Rectal smooth muscle tissue (tissue), 1 donor: ENCODE data around the gene KMT2B.

ENCODE experiments used
- H3K27ac ChIP-seq: one replicate; pipeline ENCODE4 v1.7.0; 2013; ENCODE audit warnings: low read depth, low read length, inconsistent platforms
- H3K27me3 ChIP-seq: one replicate; pipeline ENCODE4 v1.7.0; 2013; ENCODE audit warnings: low read length; ENCODE audit not compliant: control insufficient read depth, insufficient read depth
- H3K36me3 ChIP-seq: one replicate; pipeline ENCODE4 v1.7.0; 2013; ENCODE audit warnings: low read length; ENCODE audit not compliant: control insufficient read depth, insufficient read depth
- H3K4me1 ChIP-seq: one replicate; pipeline ENCODE4 v1.7.0; 2013; ENCODE audit warnings: low read length; ENCODE audit not compliant: control insufficient read depth, insufficient read depth
- H3K4me3 ChIP-seq: one replicate; pipeline ENCODE4 v1.7.0; 2013; ENCODE audit warnings: low read length
- H3K9ac ChIP-seq: one replicate; pipeline ENCODE4 v1.7.0; 2013; ENCODE audit warnings: low read length

The KMT2B gene

GRCh38 chr19:35733180-35734125, 15.7 kb downstream of the KMT2B start:
- Histone ChIP-seq H3K27me3 (no peaks in the 10 kb centered on the region), H3K4me1 (no peaks in the 10 kb centered on the region), H3K4me3 (no peak overlapping the region), H3K36me3 (peaks cover 50% of the 10 kb centered on the region), H3K9ac (no peak overlapping the region), H3K27ac (no peak overlapping the region)

GRCh38 chr19:35734273-35734672, 16.5 kb downstream of the KMT2B start:
- H3K9ac ChIP-seq, result no peak overlapping the region
- H3K27ac ChIP-seq, result no peak overlapping the region
- H3K36me3 ChIP-seq, result peaks cover 48% of the 10 kb centered on the region
- H3K27me3 ChIP-seq, result no peaks in the 10 kb centered on the region
- H3K4me1 ChIP-seq, result no peaks in the 10 kb centered on the region
- no peak overlapping the region for H3K4me3 ChIP-seq

- Histone ChIP-seq H3K27me3 (no peaks in the 10 kb centered on the region), H3K4me1 (no peaks in the 10 kb centered on the region), H3K9ac (no peak overlapping the region), H3K36me3 (peaks cover 45% of the 10 kb centered on the region), H3K27ac (no peak overlapping the region), H3K4me3 (no peak overlapping the region)
These were observed 17.1 kb downstream of the KMT2B start for GRCh38 chr19:35734889-35735288.

- no peak overlapping the region for H3K27ac ChIP-seq
- no peaks in the 10 kb centered on the region for H3K27me3 ChIP-seq
- no peak overlapping the region for H3K4me3 ChIP-seq
- no peak overlapping the region for H3K9ac ChIP-seq
- peaks cover 32% of the 10 kb centered on the region for H3K36me3 ChIP-seq
- peaks cover 2% of the 10 kb centered on the region for H3K4me1 ChIP-seq
These were observed 19.4 kb downstream of the KMT2B start for GRCh38 chr19:35736913-35737886.

DNA sequence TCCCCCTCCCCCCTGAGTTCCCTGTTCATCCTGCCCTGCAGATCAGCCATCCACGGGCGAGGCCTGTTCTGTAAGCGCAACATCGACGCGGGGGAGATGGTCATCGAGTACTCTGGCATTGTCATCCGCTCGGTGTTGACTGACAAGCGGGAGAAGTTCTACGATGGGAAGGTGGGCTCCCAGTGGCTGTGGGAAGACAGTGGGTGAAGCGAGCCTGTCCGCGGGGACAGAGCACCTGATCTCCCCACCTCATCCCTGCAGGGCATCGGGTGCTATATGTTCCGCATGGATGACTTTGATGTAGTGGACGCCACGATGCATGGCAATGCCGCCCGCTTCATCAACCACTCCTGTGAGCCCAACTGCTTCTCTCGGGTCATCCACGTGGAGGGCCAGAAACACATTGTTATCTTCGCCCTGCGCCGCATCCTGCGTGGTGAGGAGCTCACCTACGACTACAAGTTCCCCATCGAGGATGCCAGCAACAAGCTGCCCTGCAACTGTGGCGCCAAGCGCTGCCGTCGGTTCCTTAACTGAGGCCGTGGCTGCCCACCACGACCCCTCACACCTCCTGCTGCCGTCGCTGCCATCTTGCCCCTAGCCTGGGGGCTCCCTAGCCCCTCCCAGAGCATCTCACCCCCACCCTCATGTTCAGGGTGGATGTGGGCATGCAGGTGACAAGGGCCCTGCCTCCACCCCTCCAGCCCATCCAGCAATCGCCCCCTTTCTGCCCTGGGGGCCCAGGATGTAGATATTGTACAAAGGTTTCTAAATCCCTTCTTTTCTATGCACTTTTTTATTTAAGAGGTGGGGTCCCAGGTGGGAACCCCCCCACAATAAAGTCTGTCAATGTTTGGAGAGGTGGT, 20.5 kb downstream of the KMT2B start:
- Histone ChIP-seq H3K27ac (no peak overlapping the region), H3K36me3 (peaks cover 32% of the 10 kb centered on the region), H3K27me3 (no peaks in the 10 kb centered on the region), H3K4me1 (peaks cover 2% of the 10 kb centered on the region), H3K4me3 (no peak overlapping the region), H3K9ac (no peak overlapping the region)

GRCh38 chr19:35738887-35739229, 21.1 kb downstream of the KMT2B start:
- peaks cover 2% of the 10 kb centered on the region for H3K4me1 ChIP-seq
- no peak overlapping the region for H3K27ac ChIP-seq
- H3K27me3 ChIP-seq, result no peaks in the 10 kb centered on the region
- H3K36me3 ChIP-seq, result peaks cover 31% of the 10 kb centered on the region
- no peak overlapping the region for H3K4me3 ChIP-seq
- H3K9ac ChIP-seq, result no peak overlapping the region

GRCh38 chr19:35739275-35740107, 21.7 kb downstream of the KMT2B start:
- peaks cover 27% of the 10 kb centered on the region for H3K36me3 ChIP-seq
- H3K4me1 ChIP-seq, result peaks cover 7% of the 10 kb centered on the region
- no peak overlapping the region for H3K27ac ChIP-seq
- H3K4me3 ChIP-seq, result peak overlapping the region; percentile 67
- H3K27me3 ChIP-seq, result no peaks in the 10 kb centered on the region
- H3K9ac ChIP-seq, result no peak overlapping the region

- H3K27me3 ChIP-seq, result no peaks in the 10 kb centered on the region
- peaks cover 8% of the 10 kb centered on the region for H3K4me1 ChIP-seq
- H3K36me3 ChIP-seq, result peaks cover 22% of the 10 kb centered on the region
- peak overlapping the region; percentile 67 for H3K4me3 ChIP-seq
- peak overlapping the region; percentile 38 for H3K27ac ChIP-seq
- no peak overlapping the region for H3K9ac ChIP-seq
These were observed 22.3 kb downstream of the KMT2B start for GRCh38 chr19:35740108-35740422.

- H3K9ac ChIP-seq, result no peak overlapping the region
- H3K36me3 ChIP-seq, result peaks cover 19% of the 10 kb centered on the region
These were observed 22.8 kb downstream of the KMT2B start for GRCh38 chr19:35740423-35741202.

GRCh38 chr19:35741203-35741515, 23.4 kb downstream of the KMT2B start:
- Histone ChIP-seq H3K36me3 (peaks cover 19% of the 10 kb centered on the region), H3K9ac (no peak overlapping the region), H3K4me1 (peaks cover 11% of the 10 kb centered on the region), H3K4me3 (peak overlapping the region; percentile 77), H3K27ac (peak overlapping the region; percentile 59), H3K27me3 (no peaks in the 10 kb centered on the region)

More at GRCh38 chr19:35740423-35741202, 22.8 kb downstream of the KMT2B start:
- peaks cover 8% of the 10 kb centered on the region for H3K4me1 ChIP-seq
- H3K27me3 ChIP-seq, result no peaks in the 10 kb centered on the region
- peak overlapping the region; percentile 77 for H3K4me3 ChIP-seq
- H3K27ac ChIP-seq, result peak overlapping the region; percentile 59
